GM23338 (cell line): ENCODE results near the gene PADI6. TPM values are rescaled to one million over a fixed set of nuclear protein-coding genes. Genes with fewer than 3 reads are reported as not detected.

Experiments
- ATAC-seq: fragments of 200-7000 bp; cut with Tn5 transposase; 3 replicates; pipeline ENCODE4 v1.9.1; 2020
- DNase-seq: peaks from one replicate; pipeline ENCODE4 v3.0.0-alpha.2; 2015; ENCODE audit warnings: low spot score
- H2AFZ ChIP-seq: fragments of 200-600 bp; sonication (generic); 2 replicates; pipeline ENCODE4 v1.8.0; 2016; ENCODE audit warnings: antibody characterized with exemption, mild to moderate bottlenecking, moderate library complexity
- H3F3A ChIP-seq: fragments of 200-600 bp; sonication (generic); replicated peaks from 2 replicates; pipeline ENCODE4 v1.8.0; 2017; ENCODE audit warnings: antibody characterized with exemption, mixed run types, low read depth
- H3K27ac ChIP-seq: fragments of 200-600 bp; sonication (generic); 2 replicates; pipeline ENCODE4 v1.6.1; 2016; ENCODE audit warnings: low read depth
- H3K27me3 ChIP-seq: fragments of 200-600 bp; sonication (generic); 2 replicates; pipeline ENCODE4 v1.8.0; 2016; ENCODE audit warnings: mild to moderate bottlenecking, mixed run types, moderate library complexity; ENCODE audit not compliant: insufficient read depth
- H3K36me3 ChIP-seq: fragments of 200-600 bp; sonication (generic); 2 replicates; pipeline ENCODE4 v1.8.0; 2016; ENCODE audit warnings: mild to moderate bottlenecking; ENCODE audit not compliant: insufficient read depth
- H3K4me1 ChIP-seq: fragments of 200-600 bp; sonication (generic); 2 replicates; pipeline ENCODE4 v1.8.0; 2016; ENCODE audit warnings: mild to moderate bottlenecking, moderate library complexity; ENCODE audit not compliant: insufficient read depth
- H3K4me2 ChIP-seq: fragments of 200-600 bp; sonication (generic); 2 replicates; pipeline ENCODE4 v1.7.1; 2017; ENCODE audit warnings: mixed run types
- H3K4me3 ChIP-seq: fragments of 200-600 bp; sonication (generic); 2 replicates; pipeline ENCODE4 v1.6.1; 2016; ENCODE audit warnings: mixed run types
- H3K79me2 ChIP-seq: fragments of 200-600 bp; sonication (generic); replicated peaks from 2 replicates; pipeline ENCODE4 v1.8.0; 2017; ENCODE audit warnings: mild to moderate bottlenecking; ENCODE audit not compliant: insufficient read depth
- H3K9me2 ChIP-seq: fragments of 200-600 bp; sonication (generic); 2 replicates; pipeline ENCODE4 v1.8.0; 2017; ENCODE audit not compliant: insufficient read depth
- H4K20me1 ChIP-seq: fragments of 200-600 bp; sonication (generic); replicated peaks from 2 replicates; pipeline ENCODE4 v1.8.0; 2017; ENCODE audit warnings: mild to moderate bottlenecking; ENCODE audit not compliant: insufficient read depth
- H3K27ac Mint-ChIP-seq: 2 replicates; pipeline ENCODE4 v1.8.0; 2020; ENCODE audit warnings: inconsistent platforms, mild to moderate bottlenecking, moderate library complexity, mixed read lengths
- H3K27me3 Mint-ChIP-seq: 3 replicates; pipeline ENCODE4 v1.8.0; 2022; ENCODE audit warnings: low read depth, mild to moderate bottlenecking, moderate library complexity, mixed read lengths, inconsistent platforms; ENCODE audit not compliant: insufficient read depth, poor library complexity
- H3K36me3 Mint-ChIP-seq: 3 replicates; pipeline ENCODE4 v1.8.0; 2021; ENCODE audit warnings: low read depth, mild to moderate bottlenecking, inconsistent platforms, moderate library complexity, mixed read lengths
- H3K4me1 Mint-ChIP-seq: 3 replicates; pipeline ENCODE4 v1.8.0; 2020; ENCODE audit warnings: mild to moderate bottlenecking, inconsistent platforms, mixed read lengths
- H3K4me3 Mint-ChIP-seq: 3 replicates; pipeline ENCODE4 v1.8.0; 2021; ENCODE audit warnings: moderate library complexity, mild to moderate bottlenecking, inconsistent platforms, mixed read lengths
- H3K9me3 Mint-ChIP-seq: 3 replicates; pipeline ENCODE4 v1.8.0; 2020; ENCODE audit warnings: moderate library complexity, mild to moderate bottlenecking, inconsistent platforms, mixed read lengths
- CREB1 ChIP-seq: fragments of 250-450 bp; sonication (Bioruptor Pico); IDR thresholded peaks from 2 replicates; pipeline ENCODE4 v1.5.0; 2020; ENCODE audit warnings: low read depth, mild to moderate bottlenecking, moderate library complexity
- CTCF ChIP-seq, 2 experiments: fragments of 200-600 bp in 1 of 2; sonication (generic) in 1 of 2; conservative IDR thresholded peaks; 2 replicates each; pipeline versions ENCODE4 v1.5.1 to v1.6.1; 2016 to 2017; ENCODE audit warnings: antibody characterized with exemption in 2 of 2, low read depth in 2 of 2, mild to moderate bottlenecking in 2 of 2, moderate library complexity in 1 of 2
- ETS1 ChIP-seq: IDR thresholded peaks from 2 replicates; pipeline ENCODE4 v1.6.1; 2016; ENCODE audit warnings: antibody characterized with exemption
- EZH2 ChIP-seq: fragments of 200-600 bp; sonication (generic); IDR thresholded peaks from one replicate; pipeline ENCODE4 v1.8.0; 2017; ENCODE audit warnings: antibody characterized with exemption, mild to moderate bottlenecking, low read depth; ENCODE audit not compliant: unreplicated experiment
- EZH2phosphoT487 ChIP-seq: fragments of 200-600 bp; sonication (generic); IDR thresholded peaks from one replicate; pipeline ENCODE4 v1.8.1; 2018; ENCODE audit warnings: antibody characterized with exemption; ENCODE audit not compliant: unreplicated experiment
- JUNB ChIP-seq: IDR thresholded peaks from one replicate; pipeline ENCODE4 v1.6.1; 2016; ENCODE audit warnings: antibody characterized with exemption; ENCODE audit not compliant: unreplicated experiment
- NANOG ChIP-seq: IDR thresholded peaks from 2 replicates; pipeline ENCODE4 v1.6.1; 2016; ENCODE audit warnings: antibody characterized with exemption, borderline replicate concordance
- POLR2AphosphoS5 ChIP-seq: IDR thresholded peaks from 2 replicates; pipeline ENCODE4 v1.6.1; 2016; ENCODE audit warnings: antibody characterized with exemption, low read depth
- polyA plus RNA-seq: library from polyadenylated mRNA; unstranded; fragments of >200 nt; fragmentation: Nextera tagmentation; extraction: Ambion mirVana; gene quantifications from 2 replicates; pipeline ENCODE4 v1.2.1, GENCODE V29; 2016
- total RNA-seq: library from RNA; depleted of rRNA; stranded (reverse); fragments of >200 nt; shearing (Covaris generic); gene quantifications from 2 replicates; pipeline ENCODE4 v1.2.3, GENCODE V29; 2014

Gene PADI6
- total and polyA plus RNA-seq, 2 experiments from 2014 or later, result not detected

- TF ChIP-seq ETS1 (no peak), NANOG (no peak), JUNB (no peak), CREB1 (no peak), CTCF (conservative IDR thresholded peaks at IDR 0.05; ENCODE audit: low read depth in 2 of 2) (no peak), POLR2AphosphoS5 (no peak), EZH2phosphoT487 (no peak), EZH2 (no peak)
Measured at GRCh38 chr1:17369466-17369865, 2.5 kb upstream of the PADI6 start (continued).

- Histone ChIP-seq H2AFZ (no peak overlapping the region), H3K4me2 (no peak overlapping the region), H3K79me2 (no peaks in the 10 kb centered on the region), H4K20me1 (no peaks in the 10 kb centered on the region), H3K9me2 (peaks cover 5% of the 10 kb centered on the region; the same call in 1 of the 2 replicates), H3K27me3 (no peaks in the 10 kb centered on the region), H3K4me1 (peaks cover 3% of the 10 kb centered on the region; the same call in 1 of the 2 replicates), H3K27ac (no peak overlapping the region), H3K4me3 (no peak overlapping the region), H3F3A (no peaks in the 10 kb centered on the region), H3K36me3 (no peaks in the 10 kb centered on the region)
- peak; percentile 75 for DNase-seq
- Mint-ChIP-seq H3K36me3 (no peaks in the 10 kb centered on the region), H3K27ac (no peak overlapping the region), H3K4me1 (peaks cover 13% of the 10 kb centered on the region), H3K27me3 (peaks cover 11% of the 10 kb centered on the region), H3K4me3 (no peak overlapping the region), H3K9me3 (no peaks in the 10 kb centered on the region)
- peak; percentile 79 for ATAC-seq
- TF ChIP-seq CTCF (conservative IDR thresholded peaks at IDR 0.05; ENCODE audit: low read depth in 2 of 2) (peak; percentile 71 to 75), NANOG (no peak)
Measured at GRCh38 chr1:17370618-17371017, 1.4 kb upstream of the PADI6 start.

GRCh38 chr1:17372955-17373354, 959 bp downstream of the PADI6 start:
- H3K4me1 ChIP-seq, result peaks cover 14% of the 10 kb centered on the region
- H3K9me2 ChIP-seq, result peaks cover 5% of the 10 kb centered on the region; the same call in 1 of the 2 replicates
- DNase-seq (peak; percentile 43), ATAC-seq (no peak)
- Mint-ChIP-seq H3K9me3 (no peaks in the 10 kb centered on the region), H3K4me1 (peaks cover 28% of the 10 kb centered on the region), H3K4me3 (no peak overlapping the region), H3K27ac (no peak overlapping the region), H3K36me3 (no peaks in the 10 kb centered on the region), H3K27me3 (peaks cover 19% of the 10 kb centered on the region)
- no peaks in the 10 kb centered on the region for H3K36me3 ChIP-seq
- H3K4me3 ChIP-seq, result no peak overlapping the region
- H3K27me3 ChIP-seq, result no peaks in the 10 kb centered on the region
- no peaks in the 10 kb centered on the region for H3F3A ChIP-seq
- H4K20me1 ChIP-seq, result no peaks in the 10 kb centered on the region
- H3K4me2 ChIP-seq, result no peak overlapping the region
- no peak overlapping the region for H3K27ac ChIP-seq
- H2AFZ ChIP-seq, result peak overlapping the region; percentile 47; the same call in 1 of the 2 replicates
- no peaks in the 10 kb centered on the region for H3K79me2 ChIP-seq
- TF ChIP-seq POLR2AphosphoS5, result no peak
- peak; percentile 35 to 70; a peak in 3 of 4 replicates for TF ChIP-seq CTCF (conservative IDR thresholded peaks at IDR 0.05; ENCODE audit: low read depth in 2 of 2)
